A549 (cell line): ENCODE measurements around the gene COLEC12.

Experiments used
- BHLHE40 ChIP-seq: IDR thresholded peaks from 2 replicates; pipeline ENCODE4 v1.6.1; 2012; ENCODE audit warnings: low read depth, low read length, inconsistent platforms
- CEBPB ChIP-seq, 2 experiments: fragments of >200 bp in 1 of 2; sonication (Bioruptor Twin) in 1 of 2; formaldehyde crosslinking in 1 of 2; IDR thresholded peaks; 2 replicates each; pipeline ENCODE4 v1.6.1; 2012 to 2016
- HDAC2 ChIP-seq: fragments of 200-600 bp; sonication (generic); IDR thresholded peaks from 2 replicates; pipeline ENCODE4 v1.6.1; 2016
- KDM1A ChIP-seq: fragments of 200-600 bp; sonication (generic); IDR thresholded peaks from 2 replicates; pipeline ENCODE4 v1.6.1; 2016; ENCODE audit warnings: low read depth, mild to moderate bottlenecking
- POLR2A ChIP-seq: IDR thresholded peaks from 2 replicates; pipeline ENCODE4 v1.6.1; 2012; ENCODE audit warnings: mild to moderate bottlenecking, low read length
- RAD21 ChIP-seq, 2 experiments: fragments of >200 bp in 1 of 2; sonication (Bioruptor Twin) in 1 of 2; formaldehyde crosslinking in 1 of 2; IDR thresholded peaks in 1 of 2; conservative IDR thresholded peaks in 1 of 2; 2 replicates in 1 of 2; 3 replicates in 1 of 2; pipeline ENCODE4 v1.6.1; 2012 to 2018; ENCODE audit warnings: inconsistent platforms in 1 of 2
- TF ChIP-seq, protein P1 (sequence below): fragments of >200 bp; sonication (Bioruptor Twin); formaldehyde crosslinking; IDR thresholded peaks from 3 replicates; pipeline ENCODE4 v1.5.1; 2016
- TF ChIP-seq, protein P2 (sequence below): fragments of 450-650 bp; IDR thresholded peaks from 2 replicates; pipeline ENCODE4 v1.6.1; 2014; ENCODE audit warnings: antibody characterized with exemption
- TF ChIP-seq, protein P3 (sequence below): IDR thresholded peaks from 2 replicates; pipeline ENCODE4 v1.6.1; 2012; ENCODE audit warnings: low read depth, borderline replicate concordance

DNA sequence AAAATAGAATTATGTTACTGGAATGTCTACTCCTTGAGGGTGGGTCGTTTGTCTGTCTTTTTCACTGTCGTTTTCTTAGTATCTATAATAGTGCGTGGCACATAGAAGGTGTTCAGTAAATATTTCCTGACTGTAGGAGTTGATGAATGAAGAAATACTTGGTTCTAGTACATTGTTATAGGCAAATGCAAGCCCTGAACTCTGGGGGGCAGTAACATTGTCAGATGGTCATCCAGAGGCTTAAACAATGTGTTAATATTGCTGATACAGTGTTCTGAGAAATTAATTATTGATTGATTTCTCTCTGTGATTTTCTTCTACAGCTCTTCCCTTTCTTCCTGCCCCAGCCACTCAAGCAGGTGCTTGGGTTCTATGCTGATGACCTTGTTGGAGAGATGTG lies 208.2 kb downstream of the COLEC12 start:
- no peak for TF ChIP-seq KDM1A
- TF ChIP-seq, protein P1, sequence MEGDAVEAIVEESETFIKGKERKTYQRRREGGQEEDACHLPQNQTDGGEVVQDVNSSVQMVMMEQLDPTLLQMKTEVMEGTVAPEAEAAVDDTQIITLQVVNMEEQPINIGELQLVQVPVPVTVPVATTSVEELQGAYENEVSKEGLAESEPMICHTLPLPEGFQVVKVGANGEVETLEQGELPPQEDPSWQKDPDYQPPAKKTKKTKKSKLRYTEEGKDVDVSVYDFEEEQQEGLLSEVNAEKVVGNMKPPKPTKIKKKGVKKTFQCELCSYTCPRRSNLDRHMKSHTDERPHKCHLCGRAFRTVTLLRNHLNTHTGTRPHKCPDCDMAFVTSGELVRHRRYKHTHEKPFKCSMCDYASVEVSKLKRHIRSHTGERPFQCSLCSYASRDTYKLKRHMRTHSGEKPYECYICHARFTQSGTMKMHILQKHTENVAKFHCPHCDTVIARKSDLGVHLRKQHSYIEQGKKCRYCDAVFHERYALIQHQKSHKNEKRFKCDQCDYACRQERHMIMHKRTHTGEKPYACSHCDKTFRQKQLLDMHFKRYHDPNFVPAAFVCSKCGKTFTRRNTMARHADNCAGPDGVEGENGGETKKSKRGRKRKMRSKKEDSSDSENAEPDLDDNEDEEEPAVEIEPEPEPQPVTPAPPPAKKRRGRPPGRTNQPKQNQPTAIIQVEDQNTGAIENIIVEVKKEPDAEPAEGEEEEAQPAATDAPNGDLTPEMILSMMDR, result no peak
- TF ChIP-seq BHLHE40, result no peak
- TF ChIP-seq, protein P2, sequence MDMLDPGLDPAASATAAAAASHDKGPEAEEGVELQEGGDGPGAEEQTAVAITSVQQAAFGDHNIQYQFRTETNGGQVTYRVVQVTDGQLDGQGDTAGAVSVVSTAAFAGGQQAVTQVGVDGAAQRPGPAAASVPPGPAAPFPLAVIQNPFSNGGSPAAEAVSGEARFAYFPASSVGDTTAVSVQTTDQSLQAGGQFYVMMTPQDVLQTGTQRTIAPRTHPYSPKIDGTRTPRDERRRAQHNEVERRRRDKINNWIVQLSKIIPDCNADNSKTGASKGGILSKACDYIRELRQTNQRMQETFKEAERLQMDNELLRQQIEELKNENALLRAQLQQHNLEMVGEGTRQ, result no peak
- TF ChIP-seq CEBPB (IDR thresholded peaks at IDR 0.05), result no peak
- TF ChIP-seq, protein P3, sequence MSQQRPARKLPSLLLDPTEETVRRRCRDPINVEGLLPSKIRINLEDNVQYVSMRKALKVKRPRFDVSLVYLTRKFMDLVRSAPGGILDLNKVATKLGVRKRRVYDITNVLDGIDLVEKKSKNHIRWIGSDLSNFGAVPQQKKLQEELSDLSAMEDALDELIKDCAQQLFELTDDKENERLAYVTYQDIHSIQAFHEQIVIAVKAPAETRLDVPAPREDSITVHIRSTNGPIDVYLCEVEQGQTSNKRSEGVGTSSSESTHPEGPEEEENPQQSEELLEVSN, result no peak
- no peak for TF ChIP-seq RAD21 (conservative IDR thresholded peaks at IDR 0.05 in 1 of 2, IDR thresholded peaks at IDR 0.05 in 1 of 2)
- no peak for TF ChIP-seq HDAC2
- no peak for TF ChIP-seq POLR2A
